Ovary (tissue), 9 donors: Measurements from ENCODE around the gene OR1I1. TPM values are rescaled to one million over a fixed set of nuclear protein-coding genes. Genes with fewer than 3 reads are reported as not detected.

Source experiments
- DNase-seq, 5 donors: peaks; one replicate each; pipeline ENCODE4 v3.0.0-alpha.2; 2019 to 2020
- H3K27ac ChIP-seq, 2 donors: fragments of 200-600 bp; one replicate each; pipeline versions ENCODE4 v1.5.1 to v1.8.0; 2019 to 2022
- H3K27me3 ChIP-seq: fragments of 200-600 bp; one replicate; pipeline ENCODE4 v1.8.0; 2022
- H3K36me3 ChIP-seq: fragments of 200-600 bp; sonication (generic); one replicate; pipeline ENCODE4 v1.5.1; 2019
- H3K4me1 ChIP-seq: one replicate; pipeline ENCODE4 v1.8.1; 2013; ENCODE audit warnings: mild to moderate bottlenecking, moderate library complexity; ENCODE audit not compliant: insufficient read depth
- H3K4me3 ChIP-seq: fragments of 200-600 bp; sonication (generic); one replicate; pipeline ENCODE4 v1.5.1; 2017
- H3K9me3 ChIP-seq, 2 donors: fragments of 200-600 bp in 1 of 2; sonication (generic) in 1 of 2; one replicate each; pipeline versions ENCODE4 v1.5.1 to v1.8.1; 2013 to 2019; ENCODE audit warnings: mild to moderate bottlenecking in 1 of 2, moderate library complexity in 1 of 2
- EP300 ChIP-seq: sonication (generic); formaldehyde crosslinking; IDR thresholded peaks from one replicate; pipeline ENCODE4 v1.6.1; 2017; ENCODE audit warnings: antibody characterized with exemption
- POLR2A ChIP-seq: fragments of 450-650 bp; IDR thresholded peaks from one replicate; pipeline ENCODE4 v1.6.1; 2017; ENCODE audit warnings: antibody characterized with exemption, mild to moderate bottlenecking, moderate library complexity
- WGBS, 3 donors: extraction: QIAGEN DNeasy Blood & Tissue Kit in 1 of 3; methylation state at CpG; one replicate each; pipeline versions ENCODE4 v1.1.5 to v1.1.7; 2013 to 2017; 5-methylcytosine and 5-hydroxymethylcytosine counted together
- intact Hi-C, 4 donors: fragments of 100-400 bp; cut with DNase I; formaldehyde crosslinking; loops; one replicate each; pipeline versions ENCODE4 v1.11.0 to v1.15.1; 2022 to 2023
- polyA plus RNA-seq, 2 donors: library from polyadenylated mRNA; stranded (reverse); fragments of 200-250 nt in 1 of 2; fragments of 350-450 nt in 1 of 2; fragmentation: Illumina TruSeq in 1 of 2; extraction: RNeasy Lipid Tissue Mini Kit (QIAGEN cat#74804) in 1 of 2; gene quantifications; one replicate each; pipeline ENCODE4 v1.2.3, GENCODE V29; 2013 to 2014
- total RNA-seq, 7 donors: library from RNA; depleted of rRNA in 2 of 7; stranded (reverse); fragments of >200 nt in 2 of 7; fragmentation: NEBNext Ultra II Directional in 3 of 7; extraction: Animal tissue kit (Norgen Biotek cat#: 25700) in 3 of 7; gene quantifications; one replicate each; pipeline versions ENCODE4 v1.1.0 to v1.2.4, GENCODE V29; 2016 to 2023
- TF ChIP-seq, protein P1 (sequence below), 3 donors: fragments of 450-650 bp in 2 of 3; fragments of 200-600 bp in 1 of 3; IDR thresholded peaks; one replicate each; pipeline versions ENCODE4 v1.5.1 to v1.8.0; 2016 to 2022; ENCODE audit warnings: antibody characterized with exemption in 3 of 3, mild to moderate bottlenecking in 1 of 3
- donor health status: DM: no; HTN: no; CAD: no; lungs with moderate emphysema.
- donor health status: DM: no; HTN: no; CAD: no.
- donor health status: Bipolar disorder and iron deficiency.
- donor health status: DM: yes; HTN: yes; CAD: no.
- donor health status: DM: no; HTN: no; CAD: no.
- donor health status: DM: yes; HTN: yes; CAD: no.

Gene OR1I1
- total and polyA plus RNA-seq, 9 donors, result not detected

DNA sequence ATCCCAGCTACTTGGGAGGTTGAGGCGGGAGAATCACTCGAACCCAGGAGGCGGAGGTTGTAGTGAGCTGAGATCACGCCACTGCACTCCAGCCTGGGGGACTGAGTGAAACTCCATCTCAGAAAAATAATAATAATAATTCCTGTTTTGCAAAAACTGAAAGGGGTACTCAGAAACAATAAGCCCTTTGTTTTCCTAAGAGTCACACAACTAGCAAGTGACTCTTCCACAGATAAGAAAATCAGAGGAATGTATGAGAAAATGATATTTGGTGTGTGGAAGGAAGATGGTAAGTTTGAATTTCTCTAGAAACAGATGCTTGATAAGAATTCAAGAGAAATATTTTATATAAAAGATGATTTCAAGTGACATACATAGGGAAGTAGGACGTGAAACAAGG lies 60.3 kb downstream of the OR1I1 start:
- H3K27me3 ChIP-seq, result no peaks in the 10 kb centered on the region
- TF ChIP-seq POLR2A, result no peak
- TF ChIP-seq EP300, result no peak
- TF ChIP-seq, protein P1, sequence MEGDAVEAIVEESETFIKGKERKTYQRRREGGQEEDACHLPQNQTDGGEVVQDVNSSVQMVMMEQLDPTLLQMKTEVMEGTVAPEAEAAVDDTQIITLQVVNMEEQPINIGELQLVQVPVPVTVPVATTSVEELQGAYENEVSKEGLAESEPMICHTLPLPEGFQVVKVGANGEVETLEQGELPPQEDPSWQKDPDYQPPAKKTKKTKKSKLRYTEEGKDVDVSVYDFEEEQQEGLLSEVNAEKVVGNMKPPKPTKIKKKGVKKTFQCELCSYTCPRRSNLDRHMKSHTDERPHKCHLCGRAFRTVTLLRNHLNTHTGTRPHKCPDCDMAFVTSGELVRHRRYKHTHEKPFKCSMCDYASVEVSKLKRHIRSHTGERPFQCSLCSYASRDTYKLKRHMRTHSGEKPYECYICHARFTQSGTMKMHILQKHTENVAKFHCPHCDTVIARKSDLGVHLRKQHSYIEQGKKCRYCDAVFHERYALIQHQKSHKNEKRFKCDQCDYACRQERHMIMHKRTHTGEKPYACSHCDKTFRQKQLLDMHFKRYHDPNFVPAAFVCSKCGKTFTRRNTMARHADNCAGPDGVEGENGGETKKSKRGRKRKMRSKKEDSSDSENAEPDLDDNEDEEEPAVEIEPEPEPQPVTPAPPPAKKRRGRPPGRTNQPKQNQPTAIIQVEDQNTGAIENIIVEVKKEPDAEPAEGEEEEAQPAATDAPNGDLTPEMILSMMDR (IDR thresholded peaks at IDR 0.05), result no peak
- H3K36me3 ChIP-seq, result no peaks in the 10 kb centered on the region
- H3K27ac ChIP-seq, result no peak overlapping the region
- no peak overlapping the region for H3K4me3 ChIP-seq
- H3K4me1 ChIP-seq, result no peaks in the 10 kb centered on the region
- no peaks in the 10 kb centered on the region for H3K9me3 ChIP-seq
- intact Hi-C loops, result loop anchor here in 1 of 4 donors (10.0 kb wide), 1 partner anchor 48 kb away; no protein-coding TSS in a partner anchor
- DNase-seq, result no peak
- 80 to 85% (median 82%) methylated on average over 5 of the region's 5 CpGs for WGBS, 3 donors

Other genes starting within 250 kb of the OR1I1 start
- under 1 TPM in 2 of 7 donors, not detected in 5; 0.12 TPM for gene OR7A5, start 247.0 kb upstream of the OR1I1 start, total RNA-seq
- not detected for gene OR7A5, start 247.0 kb upstream of the OR1I1 start, polyA plus RNA-seq
- under 1 TPM in 1 of 7 donors, not detected in 6; 0.05 TPM for gene OR7C1, start 247.0 kb upstream of the OR1I1 start, total RNA-seq
- under 1 TPM in 1 of 2 donors, not detected in 1; 0.13 TPM for gene OR7C1, start 247.0 kb upstream of the OR1I1 start, polyA plus RNA-seq
- gene OR7A10, start 233.3 kb upstream of the OR1I1 start, total RNA-seq, result not detected
- gene OR7A10, start 233.3 kb upstream of the OR1I1 start, polyA plus RNA-seq, result not detected
- not detected for gene OR7A17, start 196.1 kb upstream of the OR1I1 start, total RNA-seq
- gene OR7A17, start 196.1 kb upstream of the OR1I1 start, polyA plus RNA-seq, result not detected
- not detected for gene OR7C2, start 140.7 kb upstream of the OR1I1 start, total RNA-seq
- gene OR7C2, start 140.7 kb upstream of the OR1I1 start, polyA plus RNA-seq, result not detected
- gene SLC1A6, start 102.3 kb upstream of the OR1I1 start, total RNA-seq, result not detected
- gene SLC1A6, start 102.3 kb upstream of the OR1I1 start, polyA plus RNA-seq, result under 1 TPM in 1 of 2 donors, not detected in 1; 0.08 TPM
- gene CASP14, start 32.7 kb upstream of the OR1I1 start, total RNA-seq, result not detected
- not detected for gene CASP14, start 32.7 kb upstream of the OR1I1 start, polyA plus RNA-seq
- 10 to 100 TPM; 22.2 to 61.9 (median 43.5) TPM for gene SYDE1, start 25.2 kb downstream of the OR1I1 start, total RNA-seq
- gene SYDE1, start 25.2 kb downstream of the OR1I1 start, polyA plus RNA-seq, result 10 to 100 TPM in 1 of 2 donors, 1 to 10 TPM in 1; 9.4 to 22.9 TPM
- 10 to 100 TPM in 5 of 7 donors, 1 to 10 TPM in 2; 6.1 to 47.6 (median 17.9) TPM for gene NOTCH3, start 118.8 kb downstream of the OR1I1 start, total RNA-seq
- 10 to 100 TPM; 17.9 to 23.5 TPM for gene NOTCH3, start 118.8 kb downstream of the OR1I1 start, polyA plus RNA-seq
- under 1 TPM in 6 of 7 donors, not detected in 1; 0.24 to 0.89 (median 0.49) TPM for gene EPHX3, start 150.2 kb downstream of the OR1I1 start, total RNA-seq
- gene EPHX3, start 150.2 kb downstream of the OR1I1 start, polyA plus RNA-seq, result under 1 TPM; 0.30 to 0.67 TPM